ENCODE measurements around the gene RFXAP.

- TF ChIP-seq EZH2phosphoT487 (IDR thresholded peaks at IDR 0.05; ENCODE audit: insufficient read depth, low read depth) (no peak), EZH2 (IDR thresholded peaks at IDR 0.05; ENCODE audit: insufficient read depth, poor library complexity, severe bottlenecking) (no peak)
These were observed 24.3 kb upstream of the RFXAP start for GRCh38 chr13:36794706-36795105.

Measured in GM23248 (cell line).